Small intestine (tissue), 16 donors: ENCODE data around the gene IGFL4. TPM values are rescaled to one million over a fixed set of nuclear protein-coding genes. Genes with fewer than 3 reads are reported as not detected.

Source experiments
- DNase-seq, 2 donors: peaks; one replicate each; pipeline versions ENCODE4 v3.0.0 to v3.0.0-alpha.2; 2013
- FAIRE-seq: peaks from 2 replicates; lab custom pipeline; 2012; peaks lifted over from hg19 to GRCh38; lab: Jason Lieb, UNC
- H3K27ac ChIP-seq, 3 donors: one replicate each; pipeline ENCODE4 v1.5.1; 2013; ENCODE audit warnings: low read length in 2 of 3, mild to moderate bottlenecking in 2 of 3, control low read depth in 1 of 3, inconsistent platforms in 1 of 3, low read depth in 1 of 3, moderate library complexity in 1 of 3
- H3K27me3 ChIP-seq, 3 donors: one replicate each; pipeline ENCODE4 v1.6.1; 2013; ENCODE audit warnings: low read length in 3 of 3, inconsistent platforms in 1 of 3; ENCODE audit not compliant: control insufficient read depth in 3 of 3, insufficient read depth in 3 of 3
- H3K36me3 ChIP-seq, 3 donors: one replicate each; pipeline ENCODE4 v1.6.1; 2013; ENCODE audit warnings: low read length in 3 of 3, inconsistent platforms in 1 of 3, low read depth in 1 of 3, mild to moderate bottlenecking in 1 of 3, moderate library complexity in 1 of 3; ENCODE audit not compliant: control insufficient read depth in 3 of 3, insufficient read depth in 2 of 3
- H3K4me1 ChIP-seq, 3 donors: one replicate each; pipeline ENCODE4 v1.6.1; 2013; ENCODE audit warnings: low read length in 2 of 3, inconsistent platforms in 1 of 3, low read depth in 1 of 3, mild to moderate bottlenecking in 1 of 3, moderate library complexity in 1 of 3; ENCODE audit not compliant: control insufficient read depth in 3 of 3, insufficient read depth in 2 of 3
- H3K4me3 ChIP-seq, 3 donors: one replicate each; pipeline ENCODE4 v1.5.1; 2013; ENCODE audit warnings: low read length in 3 of 3, control low read depth in 1 of 3, inconsistent platforms in 1 of 3, low read depth in 1 of 3, mild to moderate bottlenecking in 1 of 3, moderate library complexity in 1 of 3
- H3K9me3 ChIP-seq, 2 donors: one replicate each; pipeline ENCODE4 v1.6.1; 2013; ENCODE audit warnings: low read depth in 1 of 2, low read length in 1 of 2; ENCODE audit not compliant: control insufficient read depth in 2 of 2, insufficient read depth in 1 of 2
- WGBS, 3 donors: extraction: QIAGEN DNeasy Blood & Tissue Kit; methylation state at CpG; one replicate each; pipeline ENCODE4 v1.1.7; 2013; 5-methylcytosine and 5-hydroxymethylcytosine counted together
- long read RNA-seq, 10 donors: transcript quantifications; one replicate each; lab custom pipeline, GENCODE V29; 2026
- polyA plus RNA-seq, 4 donors: library from polyadenylated mRNA; stranded (reverse) in 3 of 4; unstranded in 1 of 4; fragments of 200-250 nt in 3 of 4; fragments of 120-200 nt in 1 of 4; gene quantifications; one replicate each; pipeline versions ENCODE4 v1.2.1 to v1.2.3, GENCODE V29; 2013
- donor health status: healthy with polysubstance abuse.
- donor health status: control.
- donor health status: control.
- donor health status: Bipolar disorder and iron deficiency.
- donor health status: healthy.

The IGFL4 gene
- 1 to 10 TPM in 1 of 4 donors, under 1 TPM in 1, not detected in 2; 0.03 to 1.2 TPM for polyA plus RNA-seq
- long read RNA-seq, donor 1, result 0 reads
- long read RNA-seq, donor 2, result 0 reads
- long read RNA-seq, donor 3, result 0 reads
- long read RNA-seq, donor 4, result 0 reads
- long read RNA-seq, donor 5, result 0 reads
- long read RNA-seq, donor 6, result 0 reads
- long read RNA-seq, donor 7, result 0 reads
- long read RNA-seq, donor 8, result 0 reads
- long read RNA-seq, donor 9, result 0 reads
- long read RNA-seq, donor 10, result 0 reads

DNA sequence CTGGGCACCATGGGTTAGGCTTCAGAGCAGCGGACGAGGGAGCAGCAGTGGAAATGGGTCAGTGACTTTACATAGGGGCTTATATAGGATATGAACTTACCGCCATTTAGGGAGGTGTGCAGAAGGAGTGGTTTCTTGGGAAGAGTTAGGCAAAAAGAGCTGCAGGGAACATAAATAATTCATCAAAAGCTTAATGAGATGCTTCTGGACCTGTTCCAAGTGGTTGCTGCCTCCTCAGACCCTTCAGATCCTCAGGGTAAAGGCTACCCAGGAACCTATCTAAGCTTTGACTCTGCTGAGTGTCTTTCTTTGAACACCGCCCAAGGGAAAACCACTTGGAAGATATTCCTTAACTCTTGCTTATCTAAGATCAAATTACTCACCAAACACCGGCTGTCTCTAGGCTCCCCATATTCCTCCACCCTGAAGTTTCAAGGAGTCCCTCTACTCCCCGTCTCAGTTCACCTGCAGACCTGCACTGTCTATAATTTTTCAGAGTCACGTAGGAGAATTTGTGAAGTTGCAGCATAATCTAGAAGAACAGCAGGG is at the start of gene IGFL4:
TSS of gene IGFL4 (minus strand) at position 51 of the 549 bp plus-strand sequence. CDS start at position 11, 40 bp downstream.
- Histone ChIP-seq H3K27me3 (peaks cover 0 to 17% (median 12%) of the 10 kb centered on the region in 3 donors), H3K4me3 (no peak within 1 kb of the TSS), H3K4me1 (peaks cover 0 to 30% (median 0%) of the 10 kb centered on the region in 3 donors), H3K9me3 (peaks cover 0 to 6% of the 10 kb centered on the region in 2 donors), H3K27ac (no peak within 1 kb of the TSS), H3K36me3 (no peaks in the 10 kb centered on the region)
- no peak for FAIRE-seq
- WGBS, 3 donors, result 17 to 51% (median 31%) methylated on average over 7 of the region's 7 CpGs
- DNase-seq, result peak; percentile 49 to 51

DNA sequence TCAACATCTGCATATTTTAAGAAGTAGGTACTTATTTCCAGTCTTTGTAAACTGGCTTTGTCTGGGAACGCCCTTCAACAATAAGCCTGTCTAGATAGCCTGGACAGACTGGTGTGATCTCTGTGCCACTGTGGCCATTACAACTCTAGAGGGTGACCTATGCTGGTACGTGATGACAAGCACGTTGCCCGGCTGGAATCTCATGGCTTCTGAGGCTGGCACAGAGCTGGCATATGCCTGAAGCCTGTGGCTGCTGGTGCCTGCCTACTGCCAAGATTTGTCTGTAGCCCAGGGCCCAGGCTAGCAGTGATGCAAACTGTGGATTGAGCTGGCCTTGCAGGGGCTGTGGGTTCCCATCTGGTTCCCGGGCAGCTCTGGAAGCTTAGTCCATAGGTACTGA is 49.6 kb upstream of the IGFL4 start:
- no peak for DNase-seq
- H3K9me3 ChIP-seq, result peaks cover 0 to 20% of the 10 kb centered on the region in 2 donors
- 87 to 93% (median 91%) methylated on average over 5 of the region's 5 CpGs for WGBS, 3 donors
- no peak overlapping the region for H3K4me3 ChIP-seq
- FAIRE-seq, result no peak
- H3K36me3 ChIP-seq, result no peaks in the 10 kb centered on the region
- H3K27ac ChIP-seq, result no peak overlapping the region
- H3K27me3 ChIP-seq, result peaks cover 0 to 7% (median 5%) of the 10 kb centered on the region in 3 donors
- H3K4me1 ChIP-seq, result no peaks in the 10 kb centered on the region

- no peak overlapping the region for H3K27ac ChIP-seq
- FAIRE-seq (no peak), DNase-seq (no peak)
- H3K36me3 ChIP-seq, result no peaks in the 10 kb centered on the region
- WGBS, 3 donors, result 80 to 83% (median 83%) methylated on average over 1 of the region's 1 CpG
- peaks cover 0 to 26% of the 10 kb centered on the region in 2 donors for H3K9me3 ChIP-seq
- peaks cover 0 to 7% (median 5%) of the 10 kb centered on the region in 3 donors for H3K27me3 ChIP-seq
- no peak overlapping the region for H3K4me3 ChIP-seq
- no peaks in the 10 kb centered on the region for H3K4me1 ChIP-seq
Observed at GRCh38 chr19:46089432-46089831, 48.6 kb upstream of the IGFL4 start.

GRCh38 chr19:46088101-46088500 is 47.3 kb upstream of the IGFL4 start:
- FAIRE-seq, result no peak
- Histone ChIP-seq H3K36me3 (no peaks in the 10 kb centered on the region), H3K4me3 (no peak overlapping the region), H3K27me3 (peaks cover 0 to 7% (median 5%) of the 10 kb centered on the region in 3 donors), H3K4me1 (no peaks in the 10 kb centered on the region), H3K27ac (no peak overlapping the region), H3K9me3 (peaks cover 0 to 27% of the 10 kb centered on the region in 2 donors)
- DNase-seq, result no peak
- WGBS, 3 donors, result 80 to 92% (median 81%) methylated on average over 2 of the region's 2 CpGs

DNA sequence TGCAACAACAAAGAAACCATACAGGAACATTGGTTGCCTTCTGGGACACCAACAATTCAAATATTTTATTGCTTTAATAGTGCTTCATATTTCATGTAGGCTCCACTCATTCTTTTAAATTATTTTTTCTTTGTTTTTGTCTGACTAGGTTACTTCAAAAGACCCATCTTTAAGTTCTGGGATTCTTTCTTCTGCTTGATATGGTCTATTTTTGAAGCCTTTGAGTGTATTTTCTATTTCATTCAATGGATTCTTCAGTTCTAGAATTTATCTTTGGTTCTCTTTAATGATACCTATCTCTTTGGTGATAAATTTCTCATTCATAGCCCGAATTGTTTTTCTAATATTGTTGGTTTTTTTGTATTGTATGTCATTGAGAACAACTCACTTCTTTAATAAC is 45.1 kb upstream of the IGFL4 start:
- no peaks in the 10 kb centered on the region for H3K4me1 ChIP-seq

GRCh38 chr19:46082728-46083050 is 41.9 kb upstream of the IGFL4 start:
- FAIRE-seq, result no peak
- peaks cover 0 to 14% (median 10%) of the 10 kb centered on the region in 3 donors for H3K27me3 ChIP-seq
- no peaks in the 10 kb centered on the region for H3K4me1 ChIP-seq
- H3K36me3 ChIP-seq, result no peaks in the 10 kb centered on the region
- 49 to 60% (median 54%) methylated on average over 2 of the region's 2 CpGs for WGBS, 3 donors
- no peak overlapping the region for H3K27ac ChIP-seq
- no peak for DNase-seq
- H3K9me3 ChIP-seq, result peaks cover 0 to 34% of the 10 kb centered on the region in 2 donors
- no peak overlapping the region for H3K4me3 ChIP-seq

More for the DNA sequence above, 45.1 kb upstream of the IGFL4 start:
- peaks cover 0 to 7% (median 6%) of the 10 kb centered on the region in 3 donors for H3K27me3 ChIP-seq
- FAIRE-seq, result no peak
- H3K9me3 ChIP-seq, result peaks cover 0 to 27% of the 10 kb centered on the region in 2 donors
- H3K4me3 ChIP-seq, result no peak overlapping the region
- no peaks in the 10 kb centered on the region for H3K36me3 ChIP-seq
- H3K27ac ChIP-seq, result no peak overlapping the region
- 22 to 52% (median 40%) methylated on average over 1 of the region's 1 CpG for WGBS, 3 donors
- no peak for DNase-seq

- Histone ChIP-seq H3K27ac (no peak overlapping the region), H3K4me1 (no peaks in the 10 kb centered on the region), H3K4me3 (no peak overlapping the region), H3K27me3 (peaks cover 0 to 16% (median 16%) of the 10 kb centered on the region in 3 donors), H3K36me3 (no peaks in the 10 kb centered on the region), H3K9me3 (peaks cover 0 to 29% of the 10 kb centered on the region in 2 donors)
- no peak for FAIRE-seq
- DNase-seq, result peak; percentile 46
- 44 to 47% (median 45%) methylated on average over 4 of the region's 4 CpGs for WGBS, 3 donors
Observed at GRCh38 chr19:46081928-46082727, 41.3 kb upstream of the IGFL4 start.

- WGBS, 3 donors, result 65 to 78% (median 66%) methylated on average over 3 of the region's 3 CpGs
- H3K27me3 ChIP-seq, result peaks cover 0 to 29% (median 23%) of the 10 kb centered on the region in 3 donors
- H3K27ac ChIP-seq, result no peak overlapping the region
- H3K36me3 ChIP-seq, result no peaks in the 10 kb centered on the region
- DNase-seq, result no peak
- peaks cover 0 to 18% of the 10 kb centered on the region in 2 donors for H3K9me3 ChIP-seq
- FAIRE-seq, result no peak
- no peaks in the 10 kb centered on the region for H3K4me1 ChIP-seq
- no peak overlapping the region for H3K4me3 ChIP-seq
Observed at GRCh38 chr19:46080561-46080960, 39.8 kb upstream of the IGFL4 start.
